Cardiac muscle cell (in vitro differentiated cells and primary cell): ENCODE results near the gene ENPP7. TPM values are rescaled to one million over a fixed set of nuclear protein-coding genes. Genes with fewer than 3 reads are reported as not detected.

Experiments
- DNase-seq, 2 donors: peaks; one replicate each; pipeline versions ENCODE4 v3.0.0 to v3.0.0-alpha.2; 2010 to 2017; ENCODE audit warnings: low read depth in 1 of 2, low spot score in 1 of 2
- H3K27ac ChIP-seq: fragments of 200-600 bp; sonication (generic); 2 replicates; pipeline ENCODE4 v1.5.1; 2016
- H3K27me3 ChIP-seq: fragments of 200-600 bp; sonication (generic); 2 replicates; pipeline ENCODE4 v1.6.0; 2016; ENCODE audit warnings: control low read depth
- H3K36me3 ChIP-seq: fragments of 200-600 bp; sonication (generic); 2 replicates; pipeline ENCODE4 v1.5.1; 2016; ENCODE audit warnings: control low read depth
- H3K4me1 ChIP-seq: fragments of 200-600 bp; sonication (generic); 2 replicates; pipeline ENCODE4 v1.8.1; 2017; ENCODE audit warnings: low read depth, mild to moderate bottlenecking, mixed run types
- H3K4me3 ChIP-seq: fragments of 200-600 bp; sonication (generic); 2 replicates; pipeline ENCODE4 v1.5.1; 2016; ENCODE audit warnings: mild to moderate bottlenecking
- H3K9me3 ChIP-seq: fragments of 200-600 bp; sonication (generic); 2 replicates; pipeline ENCODE4 v1.5.1; 2017; ENCODE audit warnings: low read depth, mild to moderate bottlenecking, control low read depth
- polyA plus RNA-seq: library from polyadenylated mRNA; unstranded; fragments of >200 nt; fragmentation: Nextera tagmentation; extraction: Ambion mirVana; gene quantifications from 2 replicates; pipeline ENCODE4 v1.2.1, GENCODE V29; 2016
- total RNA-seq: library from RNA; depleted of rRNA; stranded (reverse); fragments of >200 nt; gene quantifications from 2 replicates; pipeline ENCODE4 v1.2.3, GENCODE V29; 2016
- TF ChIP-seq, protein P1 (sequence below): IDR thresholded peaks from 2 replicates; pipeline ENCODE4 v1.5.1; 2012; ENCODE audit warnings: low read depth, mild to moderate bottlenecking, low read length

The ENPP7 gene
- total and polyA plus RNA-seq, 2 experiments from 2014 or later = not detected

DNA sequence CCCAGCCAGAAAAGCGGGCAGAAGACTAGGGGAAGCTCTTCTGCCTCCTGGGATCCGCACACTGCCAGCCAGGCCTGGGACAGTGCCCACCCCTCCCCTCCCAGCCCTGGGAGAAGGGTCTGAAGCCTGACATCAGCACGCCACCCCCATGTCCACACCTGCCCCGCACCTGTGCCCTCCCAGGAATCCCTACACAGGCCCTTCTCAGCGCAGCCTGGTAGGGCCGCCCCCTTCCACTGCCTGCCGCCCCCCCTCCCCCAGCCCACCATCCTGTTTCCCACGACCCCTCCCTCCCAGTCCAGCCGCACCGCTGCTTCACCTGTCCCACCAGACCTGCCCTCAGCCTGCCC, 10.6 kb downstream of the ENPP7 start:
- no peaks in the 10 kb centered on the region for H3K36me3 ChIP-seq
- peaks cover 28% of the 10 kb centered on the region for H3K27me3 ChIP-seq

DNA sequence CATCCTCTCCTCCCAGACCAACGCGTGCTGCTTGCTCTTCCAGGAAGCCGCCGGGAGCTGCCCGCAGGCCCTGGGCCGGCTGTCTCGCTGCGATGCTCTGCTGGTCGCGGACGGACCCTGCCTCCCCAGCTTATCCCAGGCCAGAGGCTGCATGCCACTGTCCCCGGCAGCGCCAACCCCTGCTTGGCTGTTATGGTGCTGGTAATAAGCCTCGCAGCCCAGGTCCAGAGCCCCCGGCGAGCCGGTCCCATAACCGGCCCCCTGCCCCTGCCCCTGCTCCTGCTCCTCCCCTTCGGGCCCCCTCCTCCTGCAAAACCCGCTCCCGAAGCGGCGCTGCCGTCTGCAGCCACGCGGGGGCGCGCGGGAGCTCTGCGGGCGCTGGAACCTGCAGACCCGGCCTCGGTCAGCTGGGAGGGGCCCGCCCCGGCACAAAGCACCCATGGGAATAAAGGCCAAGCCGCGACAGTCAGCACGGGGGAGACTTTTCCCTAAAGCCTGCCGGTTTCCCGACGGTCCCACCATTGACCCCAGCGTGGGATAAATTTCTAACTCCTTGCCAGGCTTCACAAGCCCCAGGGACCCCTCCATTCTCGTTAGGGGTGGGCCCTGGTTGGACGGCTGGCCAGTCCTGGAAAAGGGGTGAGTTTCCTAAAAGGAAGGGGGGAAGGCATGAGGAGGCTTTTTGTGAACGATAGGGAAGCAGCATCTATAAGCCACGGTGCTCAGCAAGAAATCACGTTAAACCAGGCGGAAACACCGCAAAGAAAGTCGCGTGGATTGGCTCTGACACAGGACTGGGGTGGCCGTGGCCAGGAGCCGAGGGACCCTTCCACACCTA, 11.2 kb downstream of the ENPP7 start:
- Histone ChIP-seq H3K36me3 (no peaks in the 10 kb centered on the region), H3K4me1 (peaks cover 5% of the 10 kb centered on the region), H3K4me3 (peak overlapping the region; percentile 17), H3K9me3 (no peaks in the 10 kb centered on the region), H3K27me3 (peaks cover 34% of the 10 kb centered on the region), H3K27ac (no peak overlapping the region)
- TF ChIP-seq, protein P1, sequence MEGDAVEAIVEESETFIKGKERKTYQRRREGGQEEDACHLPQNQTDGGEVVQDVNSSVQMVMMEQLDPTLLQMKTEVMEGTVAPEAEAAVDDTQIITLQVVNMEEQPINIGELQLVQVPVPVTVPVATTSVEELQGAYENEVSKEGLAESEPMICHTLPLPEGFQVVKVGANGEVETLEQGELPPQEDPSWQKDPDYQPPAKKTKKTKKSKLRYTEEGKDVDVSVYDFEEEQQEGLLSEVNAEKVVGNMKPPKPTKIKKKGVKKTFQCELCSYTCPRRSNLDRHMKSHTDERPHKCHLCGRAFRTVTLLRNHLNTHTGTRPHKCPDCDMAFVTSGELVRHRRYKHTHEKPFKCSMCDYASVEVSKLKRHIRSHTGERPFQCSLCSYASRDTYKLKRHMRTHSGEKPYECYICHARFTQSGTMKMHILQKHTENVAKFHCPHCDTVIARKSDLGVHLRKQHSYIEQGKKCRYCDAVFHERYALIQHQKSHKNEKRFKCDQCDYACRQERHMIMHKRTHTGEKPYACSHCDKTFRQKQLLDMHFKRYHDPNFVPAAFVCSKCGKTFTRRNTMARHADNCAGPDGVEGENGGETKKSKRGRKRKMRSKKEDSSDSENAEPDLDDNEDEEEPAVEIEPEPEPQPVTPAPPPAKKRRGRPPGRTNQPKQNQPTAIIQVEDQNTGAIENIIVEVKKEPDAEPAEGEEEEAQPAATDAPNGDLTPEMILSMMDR = peak; percentile 93
- peak; percentile 54 to 79 for DNase-seq

More for the DNA sequence above, 10.6 kb downstream of the ENPP7 start:
- no peak for DNase-seq
- TF ChIP-seq, protein P1 = no peak
- peaks cover 5% of the 10 kb centered on the region for H3K4me1 ChIP-seq
- H3K4me3 ChIP-seq = peak overlapping the region; percentile 17
- H3K9me3 ChIP-seq = no peaks in the 10 kb centered on the region
- no peak overlapping the region for H3K27ac ChIP-seq

DNA sequence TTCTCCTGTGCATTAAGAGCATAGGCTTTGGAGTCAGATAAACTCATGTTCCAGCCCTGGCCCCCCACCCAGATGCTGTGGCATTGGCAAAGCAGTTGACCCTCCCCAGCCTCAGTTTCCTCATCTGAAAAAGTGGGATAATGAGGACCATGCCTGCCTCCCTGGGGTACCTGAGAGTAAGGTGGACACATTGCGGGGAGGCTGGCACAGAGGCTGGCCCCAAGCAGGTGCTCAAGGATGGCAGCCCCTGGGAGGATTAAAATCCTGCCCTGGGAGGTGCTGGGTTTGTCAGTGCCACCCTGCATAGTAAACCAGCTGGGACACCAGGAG, 11.8 kb downstream of the ENPP7 start:
- no peak overlapping the region for H3K27ac ChIP-seq
- H3K9me3 ChIP-seq = no peaks in the 10 kb centered on the region
- H3K27me3 ChIP-seq = peaks cover 40% of the 10 kb centered on the region
- no peak overlapping the region for H3K4me3 ChIP-seq
- peaks cover 5% of the 10 kb centered on the region for H3K4me1 ChIP-seq
- no peak for DNase-seq
- TF ChIP-seq, protein P1 = no peak
- no peaks in the 10 kb centered on the region for H3K36me3 ChIP-seq

DNA sequence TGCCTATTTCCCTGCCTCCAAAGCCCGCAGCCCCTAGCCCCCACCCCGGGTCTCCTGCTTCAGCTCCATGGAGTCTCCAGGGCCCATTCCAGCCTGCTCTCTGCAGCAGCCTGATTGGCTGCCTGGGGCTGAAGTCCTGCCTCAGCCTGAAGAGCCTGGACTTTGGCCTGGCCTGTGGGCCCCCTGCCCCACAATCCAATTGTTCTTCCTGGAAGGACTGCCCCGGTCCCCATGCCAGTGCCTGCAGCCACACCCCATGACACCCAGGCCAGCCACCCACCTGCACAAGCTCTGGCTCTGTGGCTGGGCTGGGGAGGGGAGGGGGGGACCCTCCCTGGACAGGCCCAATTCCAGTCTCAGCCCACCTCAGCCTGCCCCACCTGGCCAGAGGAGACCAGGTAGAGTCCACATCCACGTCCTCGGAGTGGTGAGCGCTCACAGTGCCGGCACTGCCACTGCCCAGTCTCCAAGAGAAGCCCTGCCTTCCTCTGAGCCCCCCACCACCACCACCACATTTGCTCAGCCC, 12.3 kb downstream of the ENPP7 start:
- no peak for DNase-seq
- no peaks in the 10 kb centered on the region for H3K9me3 ChIP-seq
- H3K27me3 ChIP-seq = peaks cover 44% of the 10 kb centered on the region
- TF ChIP-seq, protein P1 = no peak
- no peak overlapping the region for H3K27ac ChIP-seq
- no peaks in the 10 kb centered on the region for H3K36me3 ChIP-seq
- H3K4me3 ChIP-seq = no peak overlapping the region
- peaks cover 5% of the 10 kb centered on the region for H3K4me1 ChIP-seq

DNA sequence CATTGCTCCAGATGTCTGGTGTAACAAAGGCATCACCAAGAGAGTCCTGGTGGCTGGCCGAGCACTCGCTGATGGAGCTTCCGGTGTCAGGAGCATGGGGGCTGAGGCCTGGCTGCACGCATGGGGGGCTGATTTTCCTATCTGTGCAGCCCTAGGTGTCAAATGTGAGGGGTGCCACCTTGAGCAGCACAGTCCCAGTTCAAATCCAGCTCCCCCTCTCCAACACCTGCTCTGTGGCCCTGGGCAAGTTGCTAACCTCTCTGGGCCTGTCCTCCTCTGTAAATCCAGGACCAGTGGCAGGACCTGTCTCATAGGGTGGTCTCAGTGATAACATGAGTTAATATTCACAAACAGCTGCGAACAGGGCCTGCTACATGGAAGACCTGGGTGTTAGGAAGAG, 12.9 kb downstream of the ENPP7 start:
- peaks cover 50% of the 10 kb centered on the region for H3K27me3 ChIP-seq
- peaks cover 5% of the 10 kb centered on the region for H3K4me1 ChIP-seq
- H3K36me3 ChIP-seq = no peaks in the 10 kb centered on the region
- no peak overlapping the region for H3K4me3 ChIP-seq
- H3K9me3 ChIP-seq = no peaks in the 10 kb centered on the region
- TF ChIP-seq, protein P1 = no peak
- no peak for DNase-seq
- H3K27ac ChIP-seq = no peak overlapping the region
